Activated B cell treated with CpG ODN at 0.5 μM for 24 hours (primary cell): ENCODE measurements around the gene PRDM16. TPM values are rescaled to one million over a fixed set of nuclear protein-coding genes. Genes with fewer than 3 reads are reported as not detected.

ENCODE experiments used
- ATAC-seq: fragments of 200-7000 bp; cut with Tn5 transposase; one replicate; pipeline ENCODE4 v1.10.0; 2021; ENCODE audit warnings: low read depth, mild to moderate bottlenecking, moderate library complexity
- CTCF ChIA-PET: fragments of 350-600 bp; sonication (Branson Sonifier 250); formaldehyde crosslinking; loops from one replicate; lab custom pipeline; 2021; ENCODE audit warnings: antibody characterized with exemption; lab: Charles Lee
- POLR2A ChIA-PET: fragments of 350-600 bp; sonication (Branson Sonifier 250); formaldehyde crosslinking; loops from one replicate; lab custom pipeline; 2021; ENCODE audit warnings: antibody characterized with exemption; lab: Charles Lee
- DNase-seq: peaks from one replicate; pipeline ENCODE4 v3.0.0; 2022
- H3K27ac Mint-ChIP-seq: one replicate; pipeline ENCODE4 v1.8.0; 2020; ENCODE audit warnings: mixed read lengths
- H3K27me3 Mint-ChIP-seq: one replicate; pipeline ENCODE4 v1.8.0; 2021; ENCODE audit warnings: mixed read lengths
- H3K36me3 Mint-ChIP-seq: one replicate; pipeline ENCODE4 v1.8.0; 2021; ENCODE audit warnings: low read depth, mixed read lengths
- H3K4me1 Mint-ChIP-seq: one replicate; pipeline ENCODE4 v1.8.0; 2021; ENCODE audit warnings: mixed read lengths
- H3K4me3 Mint-ChIP-seq: one replicate; pipeline ENCODE4 v1.8.0; 2020; ENCODE audit warnings: mild to moderate bottlenecking, mixed read lengths
- H3K9me3 Mint-ChIP-seq: one replicate; pipeline ENCODE4 v1.8.0; 2020; ENCODE audit warnings: mixed read lengths
- intact Hi-C: fragments of 100-400 bp; cut with micrococcal nuclease; formaldehyde crosslinking; loops from one replicate; pipeline ENCODE4 v1.15.1; 2024
- total RNA-seq: library from RNA; stranded (reverse); gene quantifications from 2 replicates; pipeline ENCODE4 v1.2.3, GENCODE V29; 2022
- TF ChIP-seq, protein P1 (sequence below): fragments of 200-600 bp; IDR thresholded peaks from one replicate; pipeline ENCODE4 v1.8.0; 2022; ENCODE audit warnings: antibody characterized with exemption, mild to moderate bottlenecking

The PRDM16 gene
- total RNA-seq, 1 donor from 2014 or later, result not detected

DNA sequence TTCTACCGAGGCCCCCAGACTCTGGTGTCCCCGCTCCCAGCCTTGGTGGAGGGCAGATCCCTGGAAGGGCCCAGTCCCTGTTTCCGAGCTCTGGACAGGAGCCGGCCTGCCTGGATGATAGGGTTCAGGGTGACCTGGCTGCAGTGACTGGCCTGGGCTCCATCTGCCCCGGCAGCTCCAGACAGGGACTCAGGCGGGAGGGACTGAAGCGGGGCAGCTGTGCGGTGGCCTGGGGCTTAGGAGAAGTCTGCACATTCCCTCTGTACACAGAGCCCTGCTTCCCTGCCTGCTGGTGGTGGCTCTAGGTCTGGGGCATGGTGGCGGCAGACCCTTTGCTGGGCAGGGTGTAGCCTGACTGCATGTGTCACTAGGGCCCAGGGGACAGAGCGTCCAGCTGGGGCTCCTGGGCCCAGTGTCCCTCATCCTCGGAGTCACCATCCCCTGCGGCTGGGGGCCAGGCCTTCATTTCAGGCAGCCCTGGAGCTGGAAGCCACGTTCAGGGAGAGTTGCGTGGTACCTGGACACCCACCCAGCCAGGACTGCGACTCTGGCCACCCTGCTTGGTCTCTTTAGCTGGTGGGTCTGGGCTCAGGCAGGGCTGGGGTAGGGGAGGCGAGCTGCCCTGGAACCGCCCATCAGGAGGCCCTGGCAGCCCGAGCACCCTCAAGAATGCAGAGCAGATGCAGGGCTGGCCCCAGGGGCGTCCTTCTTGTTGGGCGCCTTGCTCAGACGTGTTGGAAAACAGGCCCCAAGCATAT, 395.1 kb downstream of the PRDM16 start:
- no peak overlapping the region for H3K4me3 Mint-ChIP-seq
- POLR2A ChIA-PET, result no interaction called here
- no peaks in the 10 kb centered on the region for H3K36me3 Mint-ChIP-seq
- no peaks in the 10 kb centered on the region for H3K9me3 Mint-ChIP-seq
- H3K27ac Mint-ChIP-seq, result no peak overlapping the region
- H3K4me1 Mint-ChIP-seq, result peaks cover 3% of the 10 kb centered on the region
- peaks cover 4% of the 10 kb centered on the region for H3K27me3 Mint-ChIP-seq
- no peak for ATAC-seq
- CTCF ChIA-PET, result no interaction called here
- TF ChIP-seq, protein P1, sequence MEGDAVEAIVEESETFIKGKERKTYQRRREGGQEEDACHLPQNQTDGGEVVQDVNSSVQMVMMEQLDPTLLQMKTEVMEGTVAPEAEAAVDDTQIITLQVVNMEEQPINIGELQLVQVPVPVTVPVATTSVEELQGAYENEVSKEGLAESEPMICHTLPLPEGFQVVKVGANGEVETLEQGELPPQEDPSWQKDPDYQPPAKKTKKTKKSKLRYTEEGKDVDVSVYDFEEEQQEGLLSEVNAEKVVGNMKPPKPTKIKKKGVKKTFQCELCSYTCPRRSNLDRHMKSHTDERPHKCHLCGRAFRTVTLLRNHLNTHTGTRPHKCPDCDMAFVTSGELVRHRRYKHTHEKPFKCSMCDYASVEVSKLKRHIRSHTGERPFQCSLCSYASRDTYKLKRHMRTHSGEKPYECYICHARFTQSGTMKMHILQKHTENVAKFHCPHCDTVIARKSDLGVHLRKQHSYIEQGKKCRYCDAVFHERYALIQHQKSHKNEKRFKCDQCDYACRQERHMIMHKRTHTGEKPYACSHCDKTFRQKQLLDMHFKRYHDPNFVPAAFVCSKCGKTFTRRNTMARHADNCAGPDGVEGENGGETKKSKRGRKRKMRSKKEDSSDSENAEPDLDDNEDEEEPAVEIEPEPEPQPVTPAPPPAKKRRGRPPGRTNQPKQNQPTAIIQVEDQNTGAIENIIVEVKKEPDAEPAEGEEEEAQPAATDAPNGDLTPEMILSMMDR, result no peak
- intact Hi-C loops, result no loop called here
- DNase-seq, result no peak

DNA sequence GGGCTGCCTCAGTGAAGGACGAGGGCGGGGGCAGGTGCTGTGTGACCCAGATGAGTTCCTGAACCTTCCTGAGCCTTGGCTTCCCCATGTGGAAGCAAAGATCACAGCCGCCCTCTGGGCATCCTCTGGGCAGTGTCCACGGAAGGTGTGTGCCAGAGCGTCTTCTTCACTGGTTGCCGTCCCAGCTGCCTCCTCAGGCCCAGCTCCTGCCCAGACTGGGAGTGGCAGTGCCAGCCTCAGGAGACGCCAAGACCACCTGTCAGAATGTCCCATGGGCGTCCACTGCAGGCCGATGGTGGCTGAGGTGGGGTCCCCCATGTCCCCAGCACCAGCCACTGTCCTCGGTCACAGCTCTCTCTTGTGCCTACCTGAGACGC, 395.6 kb downstream of the PRDM16 start:
- intact Hi-C loops, result no loop called here
- peaks cover 3% of the 10 kb centered on the region for H3K4me1 Mint-ChIP-seq

DNA sequence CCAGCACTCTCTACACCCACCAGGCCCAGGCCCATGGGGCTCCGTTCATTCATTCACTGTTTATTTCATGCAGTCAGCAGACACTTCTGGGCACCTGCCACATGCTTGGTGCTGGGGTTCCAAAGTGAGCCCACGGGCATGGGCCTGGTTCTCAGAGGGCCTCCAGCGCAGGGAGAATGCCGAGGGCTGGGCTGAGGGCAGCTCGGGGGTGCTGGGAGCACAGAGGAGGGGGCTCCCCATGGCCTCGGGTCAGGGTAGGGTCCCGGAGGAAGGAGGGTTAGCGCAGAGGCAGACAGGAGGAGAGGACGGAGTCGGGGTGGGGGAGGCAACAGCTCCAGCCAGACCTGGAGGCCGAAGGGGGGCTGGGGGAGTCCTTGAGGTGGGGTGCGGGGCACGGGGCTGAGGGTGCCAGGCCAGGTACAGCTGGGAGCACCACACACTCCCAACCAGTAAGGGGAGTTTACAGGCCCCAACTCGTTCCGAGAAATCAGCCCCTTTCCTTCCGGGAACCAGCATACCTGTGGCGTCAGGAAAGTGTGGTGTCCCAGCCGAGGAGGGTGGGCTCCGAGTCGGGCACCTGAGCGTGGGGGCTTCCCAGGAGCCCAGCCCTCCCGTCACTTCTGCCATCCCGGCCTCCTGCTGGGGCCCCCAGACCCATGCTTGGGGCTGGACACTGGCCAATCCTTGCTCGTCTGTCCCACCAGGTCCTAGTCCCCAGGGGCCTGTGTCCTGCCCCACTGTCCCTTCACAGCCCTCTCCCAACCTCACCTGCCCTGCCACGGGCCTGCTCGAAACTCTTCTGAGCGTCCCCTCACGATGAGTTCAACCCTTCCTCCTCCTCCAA, 396.3 kb downstream of the PRDM16 start:
- DNase-seq (no peak), ATAC-seq (no peak)
- H3K4me1 Mint-ChIP-seq, result peaks cover 3% of the 10 kb centered on the region
- intact Hi-C loops, result no loop called here
- no peaks in the 10 kb centered on the region for H3K36me3 Mint-ChIP-seq
- peaks cover 4% of the 10 kb centered on the region for H3K27me3 Mint-ChIP-seq
- no peak overlapping the region for H3K4me3 Mint-ChIP-seq
- CTCF ChIA-PET, result interaction anchor here (0.5 kb wide), 1 partner anchor 319 kb away, joined by 4 read pairs; no protein-coding TSS in a partner anchor
- H3K27ac Mint-ChIP-seq, result no peak overlapping the region
- H3K9me3 Mint-ChIP-seq, result no peaks in the 10 kb centered on the region
- POLR2A ChIA-PET, result no interaction called here
- TF ChIP-seq, protein P1, result no peak

More for the DNA sequence above, 395.6 kb downstream of the PRDM16 start:
- DNase-seq (no peak), ATAC-seq (no peak)
- H3K4me3 Mint-ChIP-seq, result no peak overlapping the region
- ChIA-PET POLR2A (no interaction called here), CTCF (interaction anchor here (0.5 kb wide), 1 partner anchor 320 kb away, joined by 4 read pairs; no protein-coding TSS in a partner anchor)
- peaks cover 4% of the 10 kb centered on the region for H3K27me3 Mint-ChIP-seq
- H3K27ac Mint-ChIP-seq, result no peak overlapping the region
- TF ChIP-seq, protein P1, result no peak
- H3K36me3 Mint-ChIP-seq, result no peaks in the 10 kb centered on the region
- H3K9me3 Mint-ChIP-seq, result no peaks in the 10 kb centered on the region

DNA sequence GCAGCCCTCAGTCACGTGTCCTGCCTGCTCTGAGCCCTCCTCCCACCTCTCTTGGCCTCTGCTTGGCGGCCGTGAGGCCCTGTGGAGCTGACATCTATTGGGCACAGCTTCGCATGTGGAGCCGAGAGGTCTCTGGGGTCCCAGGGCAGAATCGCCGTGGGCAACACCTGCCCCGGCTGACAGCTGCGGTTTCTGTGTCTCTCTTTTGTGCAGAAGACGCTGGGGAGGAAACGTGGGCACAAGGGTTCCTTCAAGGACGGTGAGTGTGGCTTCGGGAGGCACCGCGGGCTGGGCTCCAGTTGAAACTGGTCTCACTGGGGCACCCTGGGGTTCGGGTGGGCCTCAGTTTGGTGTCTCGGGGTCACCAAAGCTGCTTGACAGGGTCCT, 396.9 kb downstream of the PRDM16 start:
- no peak for ATAC-seq
- ChIA-PET CTCF (no interaction called here), POLR2A (no interaction called here)
- no peak for DNase-seq
- Mint-ChIP-seq H3K4me3 (no peak overlapping the region), H3K9me3 (no peaks in the 10 kb centered on the region), H3K4me1 (peaks cover 3% of the 10 kb centered on the region), H3K36me3 (no peaks in the 10 kb centered on the region), H3K27me3 (peaks cover 4% of the 10 kb centered on the region), H3K27ac (no peak overlapping the region)
- intact Hi-C loops, result no loop called here
- TF ChIP-seq, protein P1, result no peak
